SK-N-DZ (cell line): ENCODE results near the gene ACE.

Experiments used
- DNase-seq: peaks from one replicate; pipeline ENCODE4 v3.0.0-alpha.2; 2015; ENCODE audit warnings: low spot score

Gene ACE

DNA sequence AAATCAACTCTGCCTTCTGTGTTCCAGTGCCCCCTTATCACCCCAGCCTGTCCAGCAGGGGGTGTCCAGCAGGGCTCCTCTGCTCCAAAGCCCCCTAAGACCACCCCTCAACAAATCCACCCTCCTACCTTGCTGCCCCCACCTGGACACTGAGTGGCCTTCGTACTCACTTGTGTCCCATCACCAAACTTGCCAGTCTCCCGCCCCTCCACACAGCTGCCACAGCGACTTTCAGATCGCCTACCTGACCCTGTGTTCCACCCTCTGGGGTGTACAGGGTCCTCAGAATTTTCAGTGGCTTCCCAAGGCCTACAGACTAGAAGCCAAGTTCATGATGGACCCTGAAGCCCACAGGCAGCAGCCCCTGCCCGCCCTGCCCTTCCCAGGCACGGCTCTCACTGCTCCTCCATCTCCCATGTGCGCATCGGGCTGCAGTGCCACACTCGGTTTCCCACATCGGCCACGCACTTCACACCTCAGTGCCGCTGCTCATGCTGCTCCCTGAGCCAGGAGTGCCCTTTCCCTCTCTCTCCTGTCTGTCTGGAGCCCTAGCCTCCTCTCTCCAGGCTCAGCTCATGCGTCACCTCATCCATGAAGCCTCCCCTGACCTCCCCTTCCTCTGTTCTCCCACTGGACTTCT, 58.1 kb downstream of the ACE start:
- no peak for DNase-seq

DNA sequence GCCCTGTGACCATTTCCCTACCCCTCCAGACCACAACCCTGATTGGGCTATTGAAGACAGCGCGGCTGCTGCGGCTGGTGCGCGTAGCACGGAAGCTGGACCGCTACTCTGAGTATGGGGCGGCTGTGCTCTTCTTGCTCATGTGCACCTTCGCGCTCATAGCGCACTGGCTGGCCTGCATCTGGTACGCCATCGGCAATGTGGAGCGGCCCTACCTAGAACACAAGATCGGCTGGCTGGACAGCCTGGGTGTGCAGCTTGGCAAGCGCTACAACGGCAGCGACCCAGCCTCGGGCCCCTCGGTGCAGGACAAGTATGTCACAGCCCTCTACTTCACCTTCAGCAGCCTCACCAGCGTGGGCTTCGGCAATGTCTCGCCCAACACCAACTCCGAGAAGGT, 58.8 kb downstream of the ACE start:
- no peak for DNase-seq

DNA sequence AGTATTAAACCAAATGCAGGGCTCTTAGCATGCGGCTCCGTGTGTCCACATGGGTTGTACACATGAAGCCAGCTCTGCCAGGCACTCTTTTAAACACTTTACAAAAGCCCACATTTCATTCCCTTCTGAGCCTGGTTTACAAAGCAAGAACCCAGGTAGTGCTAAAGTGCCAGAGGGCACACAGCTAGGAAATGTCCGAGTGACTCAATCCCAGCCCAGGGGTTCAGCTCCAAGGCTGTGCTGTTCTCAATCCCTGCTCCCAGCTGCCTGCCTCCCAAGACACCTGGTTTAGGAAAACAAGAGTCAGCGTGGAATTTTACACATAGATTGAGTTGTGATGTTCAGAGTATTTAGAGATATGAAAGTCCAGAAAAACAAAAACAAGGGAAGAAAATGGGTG, 60.1 kb downstream of the ACE start:
- DNase-seq, result no peak

DNA sequence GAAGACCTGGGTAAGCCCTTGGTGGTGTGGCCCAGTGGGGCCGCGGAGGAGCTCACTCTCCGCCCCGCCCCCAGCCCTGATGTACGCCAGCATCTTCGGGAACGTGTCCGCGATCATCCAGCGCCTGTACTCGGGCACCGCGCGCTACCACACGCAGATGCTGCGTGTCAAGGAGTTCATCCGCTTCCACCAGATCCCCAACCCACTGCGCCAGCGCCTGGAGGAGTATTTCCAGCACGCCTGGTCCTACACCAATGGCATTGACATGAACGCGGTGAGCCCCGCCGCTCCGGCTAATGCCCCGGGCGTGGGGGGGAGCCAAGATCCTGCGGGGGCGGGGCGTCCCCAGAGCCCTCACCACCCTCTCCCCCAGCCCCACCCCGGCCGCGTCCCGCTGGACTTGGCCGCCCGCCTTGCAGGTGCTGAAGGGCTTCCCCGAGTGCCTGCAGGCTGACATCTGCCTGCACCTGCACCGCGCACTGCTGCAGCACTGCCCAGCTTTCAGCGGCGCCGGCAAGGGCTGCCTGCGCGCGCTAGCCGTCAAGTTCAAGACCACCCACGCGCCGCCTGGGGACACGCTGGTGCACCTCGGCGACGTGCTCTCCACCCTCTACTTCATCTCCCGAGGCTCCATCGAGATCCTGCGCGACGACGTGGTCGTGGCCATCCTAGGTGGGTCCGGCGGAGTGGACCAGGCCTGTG, 61.3 kb downstream of the ACE start:
- peak; percentile 48 for DNase-seq

DNA sequence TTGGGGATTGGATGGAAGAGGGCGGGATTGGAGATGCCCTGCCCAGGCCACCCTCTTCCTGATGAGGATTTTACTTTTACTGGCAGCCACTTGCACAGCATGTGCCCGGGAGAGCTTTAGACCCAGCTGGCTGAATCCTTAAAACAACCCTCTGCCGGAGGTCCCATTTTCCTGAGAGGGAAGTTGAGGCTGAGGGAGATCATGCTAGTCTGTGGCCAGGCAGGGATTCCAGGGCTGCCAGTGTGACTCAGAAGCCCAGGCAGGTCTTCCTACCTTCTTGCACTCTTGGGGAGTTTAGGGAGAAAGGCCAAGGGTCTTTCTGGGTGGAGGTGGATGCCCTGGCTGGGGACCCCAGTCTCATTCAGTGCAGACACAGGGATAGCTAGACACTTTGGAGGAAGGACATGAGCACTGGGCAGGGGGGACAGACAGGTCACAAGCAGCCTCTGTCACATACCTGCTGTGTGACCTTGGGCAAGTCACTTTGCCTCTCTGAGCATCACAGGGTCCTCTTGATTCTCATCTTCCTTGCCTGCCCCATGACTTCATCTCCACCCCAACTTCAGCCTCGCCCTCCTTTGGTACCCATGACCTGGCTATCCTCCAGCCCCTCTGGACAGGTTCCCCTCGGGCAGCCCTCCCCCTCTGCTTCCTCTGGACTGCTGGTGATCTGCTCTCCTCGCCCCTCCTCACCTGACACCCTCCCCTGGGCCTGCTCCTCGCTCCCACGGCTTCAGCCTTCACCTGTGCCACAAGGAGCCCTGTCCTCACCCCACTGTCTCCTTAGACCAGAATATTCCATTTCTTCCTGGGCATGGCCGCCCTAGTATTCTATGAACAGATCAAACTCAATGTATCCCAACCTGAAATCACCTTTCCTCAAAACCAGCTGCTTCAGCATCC, 62.1 kb downstream of the ACE start:
- no peak for DNase-seq

DNA sequence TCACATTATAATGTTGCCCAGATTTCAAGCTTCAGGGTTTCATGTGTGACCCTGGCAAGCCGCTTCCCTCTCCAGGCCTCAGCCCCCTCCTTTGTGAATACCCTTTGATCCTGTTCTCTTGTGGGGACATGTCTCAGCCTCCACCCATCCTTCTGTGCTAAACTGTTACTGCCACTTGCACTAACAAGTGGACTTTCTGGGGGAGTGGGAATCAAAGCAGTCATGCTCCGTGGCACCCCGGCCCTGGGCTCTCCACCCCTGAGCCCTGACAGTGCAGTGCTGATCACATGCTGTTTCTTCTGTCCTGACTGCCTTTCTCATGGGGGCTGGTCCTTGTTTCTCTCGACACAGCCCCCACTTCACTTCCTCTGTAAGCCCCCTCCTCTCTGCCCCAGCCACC, 63.7 kb downstream of the ACE start:
- no peak for DNase-seq

DNA sequence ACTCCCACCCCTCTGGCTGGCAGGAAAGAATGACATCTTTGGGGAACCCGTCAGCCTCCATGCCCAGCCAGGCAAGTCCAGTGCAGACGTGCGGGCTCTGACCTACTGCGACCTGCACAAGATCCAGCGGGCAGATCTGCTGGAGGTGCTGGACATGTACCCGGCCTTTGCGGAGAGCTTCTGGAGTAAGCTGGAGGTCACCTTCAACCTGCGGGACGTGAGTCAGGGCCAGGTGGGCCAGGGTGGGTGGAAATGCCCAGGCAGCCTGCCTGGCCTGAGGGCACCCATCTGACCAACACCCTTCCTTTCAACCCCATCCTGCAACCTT, 65.3 kb downstream of the ACE start:
- DNase-seq, result no peak

DNA sequence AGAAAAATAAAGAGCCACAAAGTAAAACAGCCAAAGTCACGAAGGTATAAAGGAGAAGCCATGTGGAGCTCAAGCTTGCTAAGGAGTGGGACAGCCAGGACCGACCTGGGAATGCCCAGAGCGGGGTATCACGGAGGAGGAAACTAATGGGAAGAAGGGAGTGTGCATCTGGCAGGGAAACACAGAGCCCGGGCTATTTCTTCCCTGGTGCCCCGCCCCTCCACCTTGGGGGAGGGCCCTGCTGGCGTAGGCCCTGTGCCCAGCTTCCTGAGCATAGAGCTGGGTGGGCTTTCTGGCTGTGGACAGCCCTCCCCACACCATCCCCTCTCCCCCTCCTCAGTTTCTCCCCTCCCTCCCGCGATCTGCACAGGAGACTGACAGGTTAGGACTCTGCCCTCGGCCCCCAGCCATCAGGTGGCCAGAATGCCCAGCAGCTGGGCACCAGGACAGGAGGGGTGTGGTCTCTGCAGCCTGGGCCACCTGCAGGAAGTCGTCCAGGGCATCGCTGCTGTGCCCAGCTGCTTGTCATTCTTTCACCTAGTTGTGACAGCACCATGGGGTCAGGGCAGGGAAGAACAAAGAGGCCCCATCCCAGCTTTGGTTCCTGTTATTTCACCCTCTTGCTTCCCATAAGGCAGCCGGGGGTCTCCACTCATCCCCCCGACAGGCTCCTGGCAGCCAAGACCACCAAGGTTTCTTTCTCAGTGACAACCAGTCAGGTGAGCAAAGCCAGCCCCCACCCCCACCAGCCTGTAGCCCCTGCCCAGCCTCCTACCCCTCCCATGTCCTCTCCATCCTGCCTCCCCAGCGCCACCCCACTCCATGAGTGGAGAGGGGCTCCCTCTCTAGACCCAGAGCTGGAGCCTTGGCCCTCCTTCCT, 66.3 kb downstream of the ACE start:
- peak; percentile 33 for DNase-seq

DNA sequence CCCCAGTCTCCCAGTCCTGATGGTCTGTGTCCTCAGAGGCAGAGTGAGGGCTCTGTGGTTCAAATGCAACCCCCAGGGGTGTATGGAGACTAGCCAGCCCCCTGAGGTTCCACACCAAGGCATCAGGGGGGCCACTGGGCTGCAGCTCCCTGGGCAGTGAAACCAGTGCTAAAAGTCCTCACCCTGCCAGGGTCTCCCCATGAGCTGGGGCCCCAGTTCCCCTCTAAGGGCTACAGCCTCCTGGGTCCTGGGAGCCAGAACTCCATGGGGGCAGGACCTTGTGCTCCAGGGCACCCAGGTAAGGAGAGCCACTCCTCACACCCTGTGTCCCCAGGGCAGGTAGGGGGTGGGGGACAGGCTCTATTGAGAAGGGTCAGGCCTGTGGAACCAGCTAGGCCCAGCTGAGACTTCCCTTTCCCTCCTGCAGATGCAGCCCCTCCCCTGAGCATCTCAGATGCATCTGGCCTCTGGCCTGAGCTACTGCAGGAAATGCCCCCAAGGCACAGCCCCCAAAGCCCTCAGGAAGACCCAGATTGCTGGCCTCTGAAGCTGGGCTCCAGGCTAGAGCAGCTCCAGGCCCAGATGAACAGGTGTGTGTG, 67.1 kb downstream of the ACE start:
- peak; percentile 16 for DNase-seq

DNA sequence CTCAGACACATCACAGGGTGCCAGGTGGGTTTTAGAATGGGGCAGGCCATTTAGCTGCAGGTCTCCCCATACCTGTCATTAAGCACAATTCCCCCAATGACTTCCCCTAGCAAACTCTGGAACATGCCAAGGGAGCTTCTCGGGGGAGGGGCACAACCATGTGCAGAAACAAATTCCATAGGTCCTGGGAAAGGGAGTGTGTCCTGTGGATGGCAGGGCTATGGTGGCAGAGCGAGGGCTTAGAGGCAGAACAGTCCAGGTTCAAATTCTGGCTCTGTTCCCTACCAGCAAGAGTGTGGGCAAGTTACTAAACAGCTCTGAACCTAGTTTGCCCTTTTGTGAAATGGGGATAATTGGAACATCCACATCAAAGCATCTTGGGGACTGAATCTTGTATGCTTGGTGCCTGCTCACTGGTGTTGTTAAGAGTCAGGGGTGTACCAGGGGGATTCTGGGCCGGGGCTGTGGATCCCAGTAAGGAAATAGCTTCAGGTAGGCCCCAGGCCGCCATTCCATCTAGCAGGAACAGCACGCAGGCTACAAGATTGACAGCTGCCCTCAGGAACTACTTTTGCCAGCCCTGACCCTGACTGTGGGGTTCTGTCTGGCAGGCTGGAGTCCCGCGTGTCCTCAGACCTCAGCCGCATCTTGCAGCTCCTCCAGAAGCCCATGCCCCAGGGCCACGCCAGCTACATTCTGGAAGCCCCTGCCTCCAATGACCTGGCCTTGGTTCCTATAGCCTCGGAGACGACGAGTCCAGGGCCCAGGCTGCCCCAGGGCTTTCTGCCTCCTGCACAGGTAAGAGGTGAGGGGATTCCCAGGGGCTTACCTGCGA, 67.8 kb downstream of the ACE start:
- DNase-seq, result peak; percentile 7

DNA sequence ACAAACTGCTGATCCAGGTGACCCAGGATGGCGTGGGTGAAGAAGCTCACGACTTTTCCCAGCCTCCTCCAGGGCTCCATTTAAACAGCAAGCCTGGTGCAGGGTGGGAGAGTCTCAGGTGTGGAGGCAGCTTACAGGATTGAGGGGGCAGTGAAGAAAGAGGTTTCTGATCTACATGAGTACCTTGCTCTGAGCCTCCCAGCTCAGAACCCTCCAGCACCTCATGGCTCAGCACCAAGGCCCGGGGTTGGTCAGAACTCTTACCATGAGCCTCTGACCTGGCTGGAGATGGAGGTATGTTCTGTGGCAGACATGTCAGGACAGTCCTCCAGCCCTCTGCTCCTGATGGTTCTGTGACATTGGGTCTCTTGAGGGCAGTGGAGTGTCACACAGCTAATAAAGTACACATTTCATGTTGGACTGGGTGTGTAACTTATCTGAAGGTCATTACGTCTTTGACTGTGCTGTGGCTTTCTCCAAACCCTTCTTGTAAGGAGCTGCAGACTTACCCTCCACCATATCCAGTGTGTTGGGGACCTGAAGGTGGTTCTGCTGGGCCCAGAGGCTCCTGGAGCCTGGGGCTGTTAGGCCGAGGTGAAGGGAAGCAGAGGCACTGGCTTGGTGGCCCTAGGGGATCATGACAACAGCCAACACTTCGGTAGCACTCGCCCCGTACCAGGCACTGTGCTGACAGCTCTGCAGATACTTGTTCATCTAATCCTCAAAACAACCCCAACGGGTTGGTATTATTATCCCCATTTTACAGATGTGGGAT, 69.6 kb downstream of the ACE start:
- DNase-seq, result no peak

DNA sequence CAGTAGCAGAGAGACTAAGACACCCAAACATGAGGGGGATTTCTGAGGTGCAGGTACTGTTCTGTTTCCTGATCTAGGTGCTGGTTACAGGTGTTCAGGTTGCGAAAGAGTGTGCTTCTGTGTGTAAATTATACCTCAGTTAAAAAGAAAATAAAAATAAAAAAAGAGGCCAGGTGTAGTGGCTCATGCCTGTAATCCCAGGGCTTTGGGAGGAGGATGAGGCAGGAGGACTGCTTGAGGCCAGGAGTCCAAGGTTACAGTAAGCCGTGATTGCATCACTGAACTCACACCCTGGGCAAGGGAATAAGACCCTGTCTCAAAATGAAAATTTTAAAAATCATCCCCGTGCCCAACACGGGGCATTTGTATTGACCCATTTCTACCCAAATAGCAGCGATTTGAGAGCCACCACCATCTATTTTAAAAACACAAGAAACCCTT, 70.2 kb downstream of the ACE start:
- DNase-seq, result no peak
